Keratinocyte (primary cell): ENCODE data around the gene SLC17A3. TPM values are rescaled to one million over a fixed set of nuclear protein-coding genes. Genes with fewer than 3 reads are reported as not detected.

Experiments
- DNase-seq: peaks from one replicate; pipeline ENCODE4 v3.0.0-alpha.2; 2011; ENCODE audit warnings: low read depth, missing footprints, low spot score
- FAIRE-seq: peaks from 2 replicates; lab custom pipeline; 2011; peaks lifted over from hg19 to GRCh38; lab: Jason Lieb, UNC
- H2AFZ ChIP-seq: 2 replicates; pipeline ENCODE4 v1.6.0; 2012; ENCODE audit warnings: low read length, control low read depth, inconsistent platforms; ENCODE audit not compliant: control insufficient read depth
- H3K27ac ChIP-seq: 2 replicates; pipeline ENCODE4 v1.5.1; 2011; ENCODE audit warnings: low read length; ENCODE audit not compliant: control insufficient read depth, insufficient read depth
- H3K27me3 ChIP-seq: 3 replicates; pipeline ENCODE4 v1.6.0; 2011; ENCODE audit warnings: low read length; ENCODE audit not compliant: control insufficient read depth, insufficient read depth; ENCODE audit errors: extremely low read depth
- H3K36me3 ChIP-seq, 2 experiments: 2 replicates in 1 of 2; 3 replicates in 1 of 2; pipeline ENCODE4 v1.5.1; 2011; ENCODE audit warnings: low read length in 2 of 2, mild to moderate bottlenecking in 1 of 2; ENCODE audit not compliant: control insufficient read depth in 2 of 2, insufficient read depth in 2 of 2; ENCODE audit errors: extremely low read depth in 1 of 2
- H3K4me1 ChIP-seq: 3 replicates; pipeline ENCODE4 v1.5.1; 2011; ENCODE audit warnings: low read length; ENCODE audit not compliant: control insufficient read depth, insufficient read depth; ENCODE audit errors: extremely low read depth
- H3K4me2 ChIP-seq: 3 replicates; pipeline ENCODE4 v1.6.0; 2011; ENCODE audit warnings: low read depth, low read length; ENCODE audit not compliant: control insufficient read depth, insufficient read depth; ENCODE audit errors: extremely low read depth
- H3K4me3 ChIP-seq, 3 experiments: fragments of 200-600 bp in 1 of 3; sonication (generic) in 1 of 3; 2 replicates in 2 of 3; 3 replicates in 1 of 3; pipeline ENCODE4 v1.5.1; 2011 to 2016; ENCODE audit warnings: low read length in 3 of 3, mild to moderate bottlenecking in 3 of 3, control low read depth in 2 of 3, inconsistent platforms in 1 of 3, low read depth in 1 of 3, mixed read lengths in 1 of 3, mixed run types in 1 of 3, moderate library complexity in 1 of 3; ENCODE audit not compliant: control insufficient read depth in 2 of 3, insufficient read depth in 2 of 3; ENCODE audit errors: extremely low read depth in 1 of 3
- H3K79me2 ChIP-seq: 2 replicates; pipeline ENCODE4 v1.6.0; 2012; ENCODE audit warnings: low read length; ENCODE audit not compliant: control insufficient read depth, insufficient read depth
- H3K9ac ChIP-seq: 3 replicates; pipeline ENCODE4 v1.6.0; 2011; ENCODE audit warnings: low read length; ENCODE audit not compliant: control insufficient read depth, insufficient read depth; ENCODE audit errors: extremely low read depth
- H3K9me1 ChIP-seq: 3 replicates; pipeline ENCODE4 v1.6.0; 2011; ENCODE audit warnings: low read length; ENCODE audit not compliant: control insufficient read depth, insufficient read depth; ENCODE audit errors: extremely low read depth
- H3K9me3 ChIP-seq: 2 replicates; pipeline ENCODE4 v1.5.1; 2012; ENCODE audit warnings: low read depth, low read length; ENCODE audit not compliant: control insufficient read depth
- H4K20me1 ChIP-seq: 3 replicates; pipeline ENCODE4 v1.6.0; 2011; ENCODE audit warnings: low read length; ENCODE audit not compliant: control insufficient read depth, insufficient read depth; ENCODE audit errors: extremely low read depth
- CTCF ChIP-seq, 3 experiments: IDR thresholded peaks in 1 of 3; conservative IDR thresholded peaks in 1 of 3; optimal IDR thresholded peaks in 1 of 3; 2 replicates in 2 of 3; 3 replicates in 1 of 3; pipeline versions ENCODE3 to v1.5.1; 2011; ENCODE audit warnings: low read length in 3 of 3, mild to moderate bottlenecking in 3 of 3, moderate library complexity in 2 of 3, control low read depth in 1 of 3, inconsistent platforms in 1 of 3; ENCODE audit not compliant: insufficient read depth in 2 of 3; ENCODE audit errors: extremely low read depth in 1 of 3
- EZH2 ChIP-seq: IDR thresholded peaks from one replicate; pipeline ENCODE4 v1.6.1; 2012; ENCODE audit warnings: inconsistent platforms, mild to moderate bottlenecking, low read length, moderate library complexity
- dilution Hi-C: fragments of 300-500 bp; cut with MboI; formaldehyde crosslinking; loops from one replicate; pipeline ENCODE4 v1.7.0; 2020; ENCODE audit warnings: low sequenced_read_pairs; ENCODE audit not compliant: extremely low pct_ligation_motif_present
- polyA plus RNA-seq, 5 experiments: library from polyadenylated mRNA; depleted of rRNA in 3 of 5; stranded (reverse) in 3 of 5; stranded (forward) in 1 of 5; unstranded in 1 of 5; fragments of >200 nt; gene quantifications; 1 replicate in 1 of 5; 2 replicates in 3 of 5; 3 replicates in 1 of 5; pipeline versions ENCODE4 v1.2.1 to v1.2.3, GENCODE V29; 2011 to 2012; ENCODE audit warnings: missing spikeins in 2 of 5, low read depth in 1 of 5, low replicate concordance in 1 of 5

SLC17A3 gene
- polyA plus RNA-seq, 1 donor (not counting 4 experiments of a cell fraction or from before 2014, with no cell fraction given): not detected

GRCh38 chr6:25911351-25911750, 37.3 kb upstream of the SLC17A3 start:
- Histone ChIP-seq H2AFZ (no peak overlapping the region), H3K79me2 (no peaks in the 10 kb centered on the region), H3K27ac (no peak overlapping the region), H3K9me1 (no peaks in the 10 kb centered on the region), H3K9me3 (no peaks in the 10 kb centered on the region), H3K4me3 (no peak overlapping the region), H3K4me2 (no peak overlapping the region), H3K4me1 (no peaks in the 10 kb centered on the region), H3K9ac (no peak overlapping the region), H3K36me3 (no peaks in the 10 kb centered on the region), H3K27me3 (no peaks in the 10 kb centered on the region), H4K20me1 (no peaks in the 10 kb centered on the region)
- TF ChIP-seq EZH2 (no peak), CTCF (optimal IDR thresholded peaks at IDR 0.05 in 1 of 3, IDR thresholded peaks at IDR 0.05 in 1 of 3, conservative IDR thresholded peaks at IDR 0.05 in 1 of 3; ENCODE audit: extremely low read depth in 1 of 3, insufficient read depth in 2 of 3, low read length in 3 of 3) (no peak)
- no peak for FAIRE-seq
- DNase-seq: no peak
- dilution Hi-C loops: no loop called here

DNA sequence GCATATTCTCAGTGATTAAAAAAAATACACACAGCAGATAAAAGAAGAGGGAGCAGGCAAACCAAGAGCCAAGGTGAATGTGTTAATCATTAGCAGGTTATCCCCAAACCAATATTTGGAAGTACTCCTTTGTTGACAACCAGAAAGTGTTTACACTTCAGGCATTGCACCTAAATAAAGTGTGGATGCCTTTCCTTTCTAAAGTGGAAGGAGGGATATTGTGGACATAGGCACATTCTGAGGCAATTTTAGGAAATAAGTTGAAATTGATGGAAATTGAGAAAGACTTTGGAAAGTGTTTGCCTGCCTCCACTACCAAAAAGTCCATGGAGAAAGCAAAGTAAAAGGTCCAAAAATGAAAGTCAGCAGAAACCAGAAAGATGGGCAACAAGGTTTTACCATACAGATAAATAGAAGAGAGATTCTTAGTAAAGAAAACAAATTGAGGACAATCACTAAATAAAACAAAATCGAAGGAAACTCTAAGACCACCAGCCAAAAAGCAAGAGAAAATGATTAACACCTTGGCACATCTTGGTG, 33.5 kb upstream of the SLC17A3 start:
- Histone ChIP-seq H3K27ac (no peak overlapping the region), H3K4me2 (no peak overlapping the region), H3K79me2 (no peaks in the 10 kb centered on the region), H3K4me1 (no peaks in the 10 kb centered on the region), H3K9me1 (no peaks in the 10 kb centered on the region), H3K36me3 (no peaks in the 10 kb centered on the region), H3K4me3 (no peak overlapping the region), H4K20me1 (no peaks in the 10 kb centered on the region), H3K9ac (no peak overlapping the region), H2AFZ (no peak overlapping the region), H3K9me3 (no peaks in the 10 kb centered on the region), H3K27me3 (no peaks in the 10 kb centered on the region)
- TF ChIP-seq CTCF (optimal IDR thresholded peaks at IDR 0.05 in 1 of 3, IDR thresholded peaks at IDR 0.05 in 1 of 3, conservative IDR thresholded peaks at IDR 0.05 in 1 of 3; ENCODE audit: extremely low read depth in 1 of 3, insufficient read depth in 2 of 3, low read length in 3 of 3): no peak
- TF ChIP-seq EZH2: no peak
- dilution Hi-C loops: no loop called here
- DNase-seq: no peak
- FAIRE-seq: no peak
